Ascending aorta (tissue), 2 donors: ENCODE results near the gene TMEM256. TPM values are rescaled to one million over a fixed set of nuclear protein-coding genes. Genes with fewer than 3 reads are reported as not detected.

Experiments used
- DNase-seq, 2 donors: peaks; one replicate each; pipeline ENCODE4 v3.0.0-alpha.2; 2019; ENCODE audit warnings: low spot score in 2 of 2
- H3K27ac ChIP-seq, 2 donors: fragments of 200-600 bp; sonication (generic); one replicate each; pipeline ENCODE4 v1.5.1; 2016 to 2017; ENCODE audit warnings: mild to moderate bottlenecking in 1 of 2
- H3K27me3 ChIP-seq: fragments of 200-600 bp; sonication (generic); one replicate; pipeline ENCODE4 v1.5.1; 2017
- H3K36me3 ChIP-seq, 2 donors: fragments of 200-600 bp; sonication (generic); one replicate each; pipeline ENCODE4 v1.5.1; 2016
- H3K4me1 ChIP-seq, 2 donors: fragments of 200-600 bp; sonication (generic); one replicate each; pipeline ENCODE4 v1.5.1; 2016 to 2017; ENCODE audit warnings: mild to moderate bottlenecking in 1 of 2
- H3K4me3 ChIP-seq, 2 donors: fragments of 200-600 bp; sonication (generic); one replicate each; pipeline ENCODE4 v1.5.1; 2016 to 2017; ENCODE audit warnings: mild to moderate bottlenecking in 1 of 2
- H3K9me3 ChIP-seq, 2 donors: fragments of 200-600 bp; sonication (generic); one replicate each; pipeline ENCODE4 v1.5.1; 2016
- intact Hi-C: fragments of 100-400 bp; cut with DNase I; formaldehyde crosslinking; loops from one replicate; pipeline ENCODE4 v1.15.1; 2023
- total RNA-seq: library from RNA; depleted of rRNA; stranded (reverse); fragments of >200 nt; gene quantifications from one replicate; pipeline ENCODE4 v1.1.0, GENCODE V29; 2016
- TF ChIP-seq, protein P1 (sequence below), 3 experiments: fragments of 200-600 bp in 2 of 3; fragments of 450-650 bp in 1 of 3; sonication (generic) in 2 of 3; IDR thresholded peaks; one replicate each; pipeline ENCODE4 v1.5.1; 2016 to 2019; ENCODE audit warnings: antibody characterized with exemption in 3 of 3, mild to moderate bottlenecking in 1 of 3, moderate library complexity in 1 of 3

Gene TMEM256
- total RNA-seq, 1 donor from 2014 or later: 241 TPM

DNA sequence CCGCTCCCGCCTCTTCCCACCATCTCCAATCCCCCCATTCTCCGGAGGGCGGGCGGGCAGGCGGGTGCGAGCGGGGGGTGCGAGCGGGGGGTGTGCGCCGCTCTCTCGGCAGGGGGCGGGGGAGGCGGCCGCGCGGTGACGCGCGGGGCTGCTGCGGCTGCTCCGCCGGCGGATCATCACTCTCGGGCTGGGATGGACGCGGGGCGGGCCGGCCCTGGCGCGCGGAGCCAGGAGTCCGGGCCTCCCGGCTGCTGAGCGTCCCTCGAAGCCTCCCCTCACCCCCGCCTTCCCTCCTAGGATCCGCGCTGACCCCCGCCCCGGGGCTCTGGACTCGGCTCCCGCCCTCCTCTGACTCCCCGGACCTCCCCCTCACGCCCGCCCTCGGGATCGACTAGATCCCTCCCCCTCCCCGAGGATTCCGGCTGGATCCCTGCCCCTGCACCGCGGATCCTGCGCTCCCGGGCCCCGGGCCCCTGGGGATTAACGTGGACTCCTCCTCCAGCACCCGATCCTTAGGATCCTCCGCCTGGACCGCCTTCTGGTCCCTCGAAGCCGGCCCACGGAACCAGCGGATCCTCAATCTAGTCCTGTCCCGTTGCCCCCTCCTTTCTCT lies 946 bp upstream of the TMEM256 start:
- peak overlapping the region; percentile 67 to 85 for H3K4me3 ChIP-seq
- H3K27ac ChIP-seq: peak overlapping the region; percentile 89 to 92
- peak in 1 of 2 donors; percentile 86 for DNase-seq
- intact Hi-C loops: loop anchor here (1.0 to 10.0 kb wide), 6 partner anchors 11 to 280 kb away; partner anchors contain the start of genes PLSCR3, POLR2A, SENP3 and TMEM102
- TF ChIP-seq, protein P1, sequence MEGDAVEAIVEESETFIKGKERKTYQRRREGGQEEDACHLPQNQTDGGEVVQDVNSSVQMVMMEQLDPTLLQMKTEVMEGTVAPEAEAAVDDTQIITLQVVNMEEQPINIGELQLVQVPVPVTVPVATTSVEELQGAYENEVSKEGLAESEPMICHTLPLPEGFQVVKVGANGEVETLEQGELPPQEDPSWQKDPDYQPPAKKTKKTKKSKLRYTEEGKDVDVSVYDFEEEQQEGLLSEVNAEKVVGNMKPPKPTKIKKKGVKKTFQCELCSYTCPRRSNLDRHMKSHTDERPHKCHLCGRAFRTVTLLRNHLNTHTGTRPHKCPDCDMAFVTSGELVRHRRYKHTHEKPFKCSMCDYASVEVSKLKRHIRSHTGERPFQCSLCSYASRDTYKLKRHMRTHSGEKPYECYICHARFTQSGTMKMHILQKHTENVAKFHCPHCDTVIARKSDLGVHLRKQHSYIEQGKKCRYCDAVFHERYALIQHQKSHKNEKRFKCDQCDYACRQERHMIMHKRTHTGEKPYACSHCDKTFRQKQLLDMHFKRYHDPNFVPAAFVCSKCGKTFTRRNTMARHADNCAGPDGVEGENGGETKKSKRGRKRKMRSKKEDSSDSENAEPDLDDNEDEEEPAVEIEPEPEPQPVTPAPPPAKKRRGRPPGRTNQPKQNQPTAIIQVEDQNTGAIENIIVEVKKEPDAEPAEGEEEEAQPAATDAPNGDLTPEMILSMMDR (IDR thresholded peaks at IDR 0.05): no peak
- H3K36me3 ChIP-seq: peaks cover 0 to 7% of the 10 kb centered on the region in 2 donors
- H3K4me1 ChIP-seq: peaks cover 0 to 22% of the 10 kb centered on the region in 2 donors
- no peaks in the 10 kb centered on the region for H3K27me3 ChIP-seq
- no peaks in the 10 kb centered on the region for H3K9me3 ChIP-seq

DNA sequence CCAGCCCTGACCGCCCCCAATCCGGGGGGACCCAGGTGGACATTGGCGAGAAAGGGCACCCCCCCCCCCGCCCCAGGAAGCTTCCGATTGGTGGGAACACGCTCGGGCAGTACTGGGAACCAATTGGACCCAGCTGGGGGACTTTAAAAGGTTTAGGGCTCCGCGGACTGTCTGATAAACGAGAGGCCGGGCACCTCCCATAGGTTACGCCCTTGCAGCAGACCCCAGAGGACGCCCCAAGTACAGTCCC lies 245 bp downstream of the TMEM256 start:
- no peak for DNase-seq
- TF ChIP-seq, protein P1 (IDR thresholded peaks at IDR 0.05): no peak
- H3K4me3 ChIP-seq: peak overlapping the region; percentile 69 to 85
- H3K36me3 ChIP-seq: no peaks in the 10 kb centered on the region
- no peaks in the 10 kb centered on the region for H3K27me3 ChIP-seq
- H3K27ac ChIP-seq: peak overlapping the region; percentile 87 to 92
- peaks cover 0 to 22% of the 10 kb centered on the region in 2 donors for H3K4me1 ChIP-seq
- H3K9me3 ChIP-seq: no peaks in the 10 kb centered on the region
- intact Hi-C loops: loop anchor here (1.0 to 10.0 kb wide), 2 partner anchors 73 to 281 kb away; partner anchors contain the start of genes TP53 and WRAP53

DNA sequence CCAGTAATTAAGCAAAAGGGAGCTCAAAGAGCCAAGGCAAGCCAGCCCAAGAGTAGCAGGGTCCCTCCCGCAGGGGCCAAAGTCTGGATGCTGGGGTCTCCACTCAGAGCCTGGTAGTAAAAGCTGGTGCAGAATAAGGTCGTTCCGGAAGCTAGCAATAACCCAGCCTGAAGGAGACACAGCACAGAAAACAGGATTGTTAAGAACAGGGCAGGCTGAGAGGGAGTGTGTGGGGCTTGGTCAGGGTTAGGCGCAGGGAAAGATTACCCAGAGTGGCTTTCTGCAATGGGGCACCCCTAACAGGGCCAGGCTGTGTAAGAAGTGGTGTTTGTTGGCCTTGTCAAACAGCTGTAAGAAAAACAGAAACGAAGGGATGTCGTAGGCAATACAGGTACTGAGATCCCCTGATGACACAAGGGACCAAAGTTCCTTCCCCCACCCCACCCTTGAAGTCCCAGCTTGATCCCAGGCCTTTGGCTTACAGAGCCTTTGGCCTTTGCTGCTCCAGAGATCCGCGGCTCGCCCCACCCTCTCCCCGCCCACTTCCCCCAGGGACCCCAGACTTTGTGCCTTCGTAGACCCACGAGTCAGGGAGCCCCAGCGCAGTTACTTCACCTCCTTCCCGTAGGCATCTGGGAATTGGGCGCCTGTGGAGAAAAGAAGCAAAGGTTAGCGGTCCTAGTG lies 712 bp downstream of the TMEM256 start:
- Histone ChIP-seq H3K9me3 (no peaks in the 10 kb centered on the region), H3K27ac (peak overlapping the region; percentile 87 to 92), H3K36me3 (no peaks in the 10 kb centered on the region), H3K4me3 (peak overlapping the region; percentile 69 to 85), H3K4me1 (peaks cover 0 to 22% of the 10 kb centered on the region in 2 donors), H3K27me3 (no peaks in the 10 kb centered on the region)
- DNase-seq: peak in 1 of 2 donors; percentile 86
- intact Hi-C loops: loop anchor here (1.0 to 10.0 kb wide), 2 partner anchors 73 to 282 kb away; partner anchors contain the start of genes TP53 and WRAP53
- TF ChIP-seq, protein P1 (IDR thresholded peaks at IDR 0.05): no peak

DNA sequence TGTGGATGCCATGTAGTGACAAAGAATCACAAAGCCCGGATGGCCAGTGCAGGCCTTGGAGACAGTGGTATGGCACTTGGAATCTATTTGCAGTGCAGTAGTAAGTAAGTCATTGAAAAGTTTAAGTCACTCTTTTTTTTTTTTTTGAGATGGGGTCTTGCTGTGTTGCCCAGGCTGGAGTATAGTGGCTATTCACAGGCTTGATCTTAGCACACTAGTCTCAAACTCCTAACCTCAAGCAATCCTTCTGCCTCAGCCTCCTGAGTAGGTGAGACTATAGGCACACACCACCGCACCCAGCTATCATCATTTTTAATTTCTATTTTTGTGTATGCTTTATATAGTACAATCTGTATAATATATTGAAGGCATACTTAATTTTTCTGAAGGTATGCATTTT lies 5.3 kb downstream of the TMEM256 start:
- no peak for DNase-seq
- no peaks in the 10 kb centered on the region for H3K27me3 ChIP-seq
- no peak overlapping the region for H3K4me3 ChIP-seq
- TF ChIP-seq, protein P1 (IDR thresholded peaks at IDR 0.05): no peak
- no peaks in the 10 kb centered on the region for H3K9me3 ChIP-seq
- no peak overlapping the region for H3K27ac ChIP-seq
- H3K36me3 ChIP-seq: no peaks in the 10 kb centered on the region
- intact Hi-C loops: no loop called here
- peaks cover under 1 to 25% of the 10 kb centered on the region in 2 donors for H3K4me1 ChIP-seq

DNA sequence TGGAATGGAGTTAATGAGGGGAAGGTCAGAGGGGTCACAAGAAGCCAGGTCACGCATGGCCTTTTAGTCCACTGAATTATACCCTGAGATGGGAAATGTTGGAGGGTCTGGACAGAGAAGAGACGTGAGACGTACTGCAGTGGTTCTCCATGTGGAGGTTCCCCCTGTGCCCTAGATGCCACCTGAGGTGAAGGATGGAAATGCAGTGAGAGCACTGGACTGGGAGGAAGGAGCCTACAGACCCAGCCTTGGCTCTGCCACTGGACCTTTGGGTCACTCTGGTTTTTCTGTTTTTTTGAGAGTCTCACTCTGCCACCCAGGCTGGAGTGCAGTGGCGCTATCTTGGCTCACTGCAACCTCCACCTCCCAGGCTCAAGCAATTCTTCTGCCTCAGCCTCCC lies 7.8 kb downstream of the TMEM256 start:
- H3K27ac ChIP-seq: no peak overlapping the region
- no peaks in the 10 kb centered on the region for H3K27me3 ChIP-seq
- TF ChIP-seq, protein P1 (IDR thresholded peaks at IDR 0.05): no peak
- H3K4me3 ChIP-seq: no peak overlapping the region
- H3K36me3 ChIP-seq: peaks cover 2 to 12% of the 10 kb centered on the region in 2 donors
- no peaks in the 10 kb centered on the region for H3K9me3 ChIP-seq
- no peak for DNase-seq
- peaks cover 5 to 14% of the 10 kb centered on the region in 2 donors for H3K4me1 ChIP-seq
- intact Hi-C loops: no loop called here
